Activated CD8-positive, alpha-beta memory T cell treated with anti-CD3 and anti-CD28 coated beads, Interleukin-2, amount 50 U/mL, for 1 hour (primary cell): ENCODE results near the gene PNPLA2.

Experiments
- DNase-seq: peaks from one replicate; pipeline ENCODE4 v3.0.0-alpha.2; 2020; ENCODE audit errors: extremely low read depth

Gene PNPLA2

GRCh38 chr11:844693-845644, 26.3 kb downstream of the PNPLA2 start:
- no peak for DNase-seq

GRCh38 chr11:845872-846495, 27.3 kb downstream of the PNPLA2 start:
- DNase-seq: no peak

GRCh38 chr11:846496-847098, 27.9 kb downstream of the PNPLA2 start:
- no peak for DNase-seq

- no peak for DNase-seq
These were observed 29.2 kb downstream of the PNPLA2 start for GRCh38 chr11:847876-848275.

- peak; percentile 25 for DNase-seq
These were observed 29.7 kb downstream of the PNPLA2 start for GRCh38 chr11:848380-848931.

- DNase-seq: no peak
These were observed 30.6 kb downstream of the PNPLA2 start for GRCh38 chr11:849104-849824.

GRCh38 chr11:849951-850774, 31.4 kb downstream of the PNPLA2 start:
- DNase-seq: no peak

DNA sequence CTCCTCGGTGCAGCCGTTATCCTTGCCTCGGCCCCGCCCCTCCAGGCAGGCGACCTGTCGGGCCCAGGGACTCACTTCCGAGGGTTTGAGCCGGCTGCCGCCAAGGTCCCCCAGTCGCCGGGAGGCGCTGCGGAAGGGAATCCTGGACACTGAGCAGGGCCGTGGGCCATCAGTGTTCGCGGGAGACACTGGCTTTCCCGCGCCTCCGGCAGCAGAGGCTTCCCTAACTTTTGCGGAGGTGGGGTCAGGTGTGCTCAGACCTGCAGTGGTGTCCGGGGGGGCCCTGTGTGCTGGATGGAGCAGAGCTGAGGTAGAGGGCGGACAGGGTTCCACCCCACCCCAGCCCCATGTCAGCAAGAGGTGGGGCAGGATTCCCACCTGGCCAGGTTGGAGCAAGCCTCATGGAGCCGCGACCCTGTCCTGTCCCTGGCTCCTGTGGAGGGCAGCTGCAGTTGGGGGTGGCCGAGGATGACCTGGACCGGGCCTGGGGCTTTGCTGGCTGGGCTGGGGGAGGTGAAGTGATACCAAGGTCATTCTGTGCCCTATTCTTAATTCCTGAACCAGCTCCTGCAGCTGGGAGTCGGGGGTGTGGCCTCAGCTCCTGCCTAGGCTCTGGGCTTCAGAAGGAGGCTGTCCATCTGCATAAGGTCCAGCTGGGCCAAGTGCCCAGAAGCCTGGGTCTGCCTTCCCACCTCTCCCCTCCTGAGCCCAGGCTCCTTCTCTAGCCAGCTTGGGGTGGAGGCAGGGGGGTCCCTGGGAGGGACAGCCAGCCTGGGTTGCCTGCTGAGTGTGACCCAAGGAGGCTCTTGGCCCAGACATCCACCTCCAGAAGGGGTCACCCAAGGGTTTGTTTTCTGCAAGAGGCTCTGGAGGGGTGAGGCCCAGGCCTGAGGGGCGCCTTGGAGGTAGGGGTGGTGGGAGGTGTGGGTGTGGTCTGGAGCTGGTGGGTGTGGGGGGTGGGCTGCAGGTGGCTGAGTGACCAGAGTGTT, 32.4 kb downstream of the PNPLA2 start:
- no peak for DNase-seq

DNA sequence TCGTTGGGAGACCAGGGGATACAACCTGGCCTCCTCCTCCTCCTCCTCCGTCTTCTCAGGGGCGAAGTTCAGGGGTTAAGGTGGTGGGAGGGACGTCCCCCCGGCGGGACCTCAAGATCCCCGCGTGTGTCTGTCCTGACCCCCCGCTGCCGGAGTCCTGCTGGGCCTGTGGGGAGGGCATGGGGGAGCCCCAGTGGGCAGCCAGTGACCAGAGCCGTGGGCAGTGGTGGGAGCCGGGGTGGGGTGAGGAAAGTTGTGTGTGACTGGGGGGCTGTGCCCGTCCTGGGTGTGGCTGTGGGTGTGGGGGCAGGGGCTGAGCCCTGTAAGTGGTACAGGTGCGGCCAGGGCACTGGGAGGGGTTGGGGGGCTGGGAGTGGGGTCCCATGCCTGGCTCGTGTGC, 34.0 kb downstream of the PNPLA2 start:
- DNase-seq: no peak

GRCh38 chr11:853682-854448, 35.2 kb downstream of the PNPLA2 start:
- no peak for DNase-seq

DNA sequence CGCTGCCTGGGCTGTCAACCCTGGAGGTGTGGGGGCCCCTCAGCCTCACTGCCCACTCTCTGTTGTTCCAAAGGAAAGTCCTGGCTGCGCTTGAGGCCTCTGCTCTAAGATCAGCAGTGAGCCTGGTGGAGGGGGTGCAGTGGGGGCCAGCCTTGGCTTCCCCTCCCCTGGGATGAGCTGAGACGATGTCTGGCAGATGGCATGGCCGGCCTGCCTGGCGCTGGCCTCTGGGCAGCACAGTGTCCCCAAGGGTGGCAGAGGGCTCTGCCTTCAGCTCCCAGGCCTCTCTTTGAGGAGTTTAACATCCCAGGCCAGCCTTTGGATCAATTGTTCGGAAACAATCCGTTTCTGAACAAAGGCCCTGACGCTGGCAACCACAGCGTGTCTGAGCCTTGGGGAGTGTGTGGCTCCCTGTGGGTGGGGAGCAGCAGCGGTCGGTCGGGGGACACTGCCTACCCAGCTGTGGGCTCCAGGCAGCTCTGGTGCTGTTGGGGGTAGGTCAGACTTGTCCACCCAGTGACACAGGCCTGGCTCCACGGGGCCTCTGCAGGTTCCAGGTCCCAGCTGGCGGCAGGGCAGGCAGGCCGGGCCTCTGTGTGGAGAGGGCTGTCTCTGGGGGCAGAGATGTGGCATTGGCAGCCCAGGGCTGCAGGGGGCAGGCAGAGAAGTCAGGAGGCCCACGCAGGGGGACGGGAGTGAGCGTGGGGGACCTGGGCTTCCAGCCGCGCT, 36.1 kb downstream of the PNPLA2 start:
- no peak for DNase-seq

- no peak for DNase-seq
These were observed 36.6 kb downstream of the PNPLA2 start for GRCh38 chr11:855330-855674.

- no peak for DNase-seq
These were observed 37.1 kb downstream of the PNPLA2 start for GRCh38 chr11:855796-856195.

DNA sequence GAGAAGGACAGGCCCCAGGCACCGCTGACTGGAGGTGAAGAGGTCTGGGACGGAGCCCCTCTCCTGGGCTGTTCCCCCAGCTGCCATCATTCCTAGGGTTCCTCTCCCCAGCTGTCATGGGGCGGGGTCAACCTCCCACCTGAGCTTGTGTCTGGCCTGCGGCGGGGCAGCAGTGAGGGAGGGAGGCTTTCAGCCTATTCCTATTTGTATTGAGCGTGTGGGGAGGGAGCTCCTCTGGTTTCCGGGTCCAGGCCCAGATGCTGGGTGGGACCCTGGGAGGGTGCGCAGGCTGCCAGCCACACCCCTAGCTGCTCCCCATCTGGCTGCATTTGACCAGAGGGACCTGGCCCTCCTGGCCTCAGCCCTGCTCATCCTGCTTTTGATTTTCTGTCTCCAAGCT, 37.7 kb downstream of the PNPLA2 start:
- DNase-seq: no peak

DNA sequence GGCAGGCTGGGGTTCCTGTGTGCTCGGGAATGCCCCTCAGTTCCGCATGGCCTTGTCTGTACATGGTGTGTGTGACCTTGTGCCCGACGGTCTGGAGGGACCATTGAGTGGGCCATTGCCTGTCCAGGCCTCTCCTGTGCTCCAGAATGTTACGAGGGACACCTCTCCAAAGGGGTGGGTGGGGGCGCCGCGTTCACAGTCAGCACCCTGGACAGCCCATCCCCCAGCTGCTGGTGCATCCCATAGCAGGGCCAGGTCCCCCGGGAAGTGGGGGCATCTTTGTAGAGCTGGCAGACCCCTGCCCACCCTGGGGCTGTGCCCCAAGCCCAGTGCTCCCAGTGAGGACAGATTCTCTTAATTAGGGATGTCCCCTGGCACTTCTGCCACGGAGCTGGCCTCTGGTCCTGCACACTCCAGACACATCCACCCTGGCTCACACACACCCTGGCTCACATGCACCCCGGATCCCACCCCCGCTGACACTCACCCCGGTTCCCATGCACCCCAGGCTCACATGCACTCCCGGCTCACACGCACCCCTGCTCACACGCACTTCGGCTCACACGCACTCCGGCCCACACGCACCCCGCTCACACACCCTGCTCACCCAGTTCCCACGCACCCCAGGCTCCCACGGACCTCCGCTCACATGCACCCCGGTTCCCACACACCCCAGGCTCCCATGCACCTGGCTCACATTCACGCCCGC, 39.5 kb downstream of the PNPLA2 start:
- DNase-seq: no peak

GRCh38 chr11:858762-859339, 40.1 kb downstream of the PNPLA2 start:
- no peak for DNase-seq

GRCh38 chr11:859394-860131, 40.8 kb downstream of the PNPLA2 start:
- no peak for DNase-seq
